Gastroesophageal sphincter (tissue), 4 donors: ENCODE data around the gene DCP1B. TPM values are rescaled to one million over a fixed set of nuclear protein-coding genes. Genes with fewer than 3 reads are reported as not detected.

Experiments used
- ATAC-seq: fragments of 150-250 bp; one replicate; pipeline ENCODE4 v1.9.1; 2016; ENCODE audit warnings: mild to moderate bottlenecking, moderate library complexity
- H3K27ac ChIP-seq, 4 donors: fragments of 200-600 bp; sonication (generic) in 3 of 4; 1 replicate in 3 of 4; 2 replicates in 1 of 4; pipeline ENCODE4 v1.5.1; 2016 to 2019
- H3K27me3 ChIP-seq: fragments of 200-600 bp; sonication (generic); one replicate; pipeline ENCODE4 v1.5.1; 2019
- H3K36me3 ChIP-seq, 2 donors: fragments of 200-600 bp; sonication (generic); one replicate each; pipeline ENCODE4 v1.5.1; 2019; ENCODE audit warnings: control low read depth in 1 of 2
- H3K4me1 ChIP-seq, 3 donors: fragments of 200-600 bp; sonication (generic); 1 replicate in 2 of 3; 2 replicates in 1 of 3; pipeline ENCODE4 v1.5.1; 2016 to 2019; ENCODE audit warnings: control low read depth in 2 of 3
- H3K4me3 ChIP-seq, 2 donors: fragments of 200-600 bp; sonication (generic); one replicate each; pipeline ENCODE4 v1.5.1; 2019; ENCODE audit warnings: mild to moderate bottlenecking in 1 of 2, moderate library complexity in 1 of 2
- H3K9me3 ChIP-seq, 3 donors: fragments of 200-600 bp; sonication (generic); one replicate each; pipeline ENCODE4 v1.5.1; 2017 to 2019; ENCODE audit warnings: control low read depth in 2 of 3
- CTCF ChIP-seq, 4 experiments: fragments of 200-600 bp in 2 of 4; fragments of 450-650 bp in 2 of 4; sonication (generic) in 1 of 4; IDR thresholded peaks; one replicate each; pipeline ENCODE4 v1.5.1; 2017 to 2019; ENCODE audit warnings: antibody characterized with exemption in 4 of 4, mild to moderate bottlenecking in 2 of 4, moderate library complexity in 2 of 4
- EP300 ChIP-seq: sonication (generic); formaldehyde crosslinking; IDR thresholded peaks from one replicate; pipeline ENCODE4 v1.6.1; 2017; ENCODE audit warnings: antibody characterized with exemption, mild to moderate bottlenecking
- POLR2A ChIP-seq, 2 donors: fragments of 450-650 bp; IDR thresholded peaks; one replicate each; pipeline ENCODE4 v1.6.1; 2017; ENCODE audit warnings: antibody characterized with exemption in 2 of 2, mild to moderate bottlenecking in 2 of 2, moderate library complexity in 1 of 2
- POLR2AphosphoS5 ChIP-seq: sonication (generic); formaldehyde crosslinking; IDR thresholded peaks from one replicate; pipeline ENCODE4 v1.6.1; 2017; ENCODE audit warnings: antibody characterized with exemption
- WGBS, 2 donors: methylation state at CpG; one replicate each; pipeline ENCODE4 v1.1.5; 2018; ENCODE audit warnings: low coverage in 1 of 2; 5-methylcytosine and 5-hydroxymethylcytosine counted together
- total RNA-seq, 4 donors: library from RNA; depleted of rRNA; stranded (reverse); fragments of >200 nt; gene quantifications; one replicate each; pipeline ENCODE4 v1.1.0, GENCODE V29; 2016

Gene DCP1B
- total RNA-seq, 4 donors from 2014 or later, result 26.1 to 30.4 (median 27.9) TPM

GRCh38 chr12:2049604-2050540 is 45.6 kb upstream of the DCP1B start:
- H3K9me3 ChIP-seq, result no peaks in the 10 kb centered on the region
- no peaks in the 10 kb centered on the region for H3K36me3 ChIP-seq
- no peak overlapping the region for H3K4me3 ChIP-seq
- ATAC-seq, result no peak
- H3K4me1 ChIP-seq, result peaks cover 0 to 20% (median 8%) of the 10 kb centered on the region in 3 donors
- 68 to 69% methylated on average over 6 to 8 of the region's 8 CpGs for WGBS, 2 donors
- H3K27me3 ChIP-seq, result peaks cover 12% of the 10 kb centered on the region
- no peak for TF ChIP-seq CTCF (IDR thresholded peaks at IDR 0.05)
- no peak for TF ChIP-seq POLR2A (IDR thresholded peaks at IDR 0.05)
- no peak for TF ChIP-seq EP300
- TF ChIP-seq POLR2AphosphoS5, result no peak
- H3K27ac ChIP-seq, result no peak overlapping the region

GRCh38 chr12:2047752-2048151 is 43.5 kb upstream of the DCP1B start:
- peaks cover 0 to 11% (median 5%) of the 10 kb centered on the region in 3 donors for H3K4me1 ChIP-seq
- TF ChIP-seq EP300 (no peak), CTCF (IDR thresholded peaks at IDR 0.05) (no peak), POLR2A (IDR thresholded peaks at IDR 0.05) (no peak), POLR2AphosphoS5 (no peak)
- H3K36me3 ChIP-seq, result no peaks in the 10 kb centered on the region
- 96 to 100% methylated on average over 2 to 7 of the region's 7 CpGs for WGBS, 2 donors
- peaks cover 7% of the 10 kb centered on the region for H3K27me3 ChIP-seq
- no peaks in the 10 kb centered on the region for H3K9me3 ChIP-seq
- H3K4me3 ChIP-seq, result no peak overlapping the region
- no peak overlapping the region for H3K27ac ChIP-seq
- no peak for ATAC-seq

- Histone ChIP-seq H3K27ac (no peak overlapping the region), H3K27me3 (peaks cover 7% of the 10 kb centered on the region), H3K4me1 (peaks cover 0 to 8% (median 4%) of the 10 kb centered on the region in 3 donors), H3K36me3 (no peaks in the 10 kb centered on the region), H3K4me3 (no peak overlapping the region), H3K9me3 (no peaks in the 10 kb centered on the region)
- 76% methylated on average over 4 of the region's 4 CpGs; no CpG with 5 or more reads in 1 of the 2 donors for WGBS, 2 donors
- no peak for ATAC-seq
- TF ChIP-seq POLR2A (IDR thresholded peaks at IDR 0.05) (no peak), EP300 (no peak), CTCF (IDR thresholded peaks at IDR 0.05) (no peak), POLR2AphosphoS5 (no peak)
Observed at GRCh38 chr12:2046957-2047356, 42.7 kb upstream of the DCP1B start.

GRCh38 chr12:2044165-2044564 is 39.9 kb upstream of the DCP1B start:
- Histone ChIP-seq H3K4me1 (no peaks in the 10 kb centered on the region), H3K9me3 (no peaks in the 10 kb centered on the region), H3K4me3 (no peak overlapping the region), H3K27ac (no peak overlapping the region), H3K27me3 (no peaks in the 10 kb centered on the region), H3K36me3 (no peaks in the 10 kb centered on the region)
- TF ChIP-seq POLR2A (IDR thresholded peaks at IDR 0.05) (no peak), POLR2AphosphoS5 (no peak), CTCF (IDR thresholded peaks at IDR 0.05) (no peak), EP300 (no peak)
- no peak for ATAC-seq
- WGBS, 2 donors, result 81 to 94% methylated on average over 4 to 6 of the region's 6 CpGs

- Histone ChIP-seq H3K4me3 (no peak overlapping the region), H3K9me3 (no peaks in the 10 kb centered on the region), H3K36me3 (no peaks in the 10 kb centered on the region), H3K4me1 (no peaks in the 10 kb centered on the region), H3K27me3 (no peaks in the 10 kb centered on the region), H3K27ac (no peak overlapping the region)
- no peak for TF ChIP-seq CTCF (IDR thresholded peaks at IDR 0.05)
- no peak for TF ChIP-seq EP300
- TF ChIP-seq POLR2A (IDR thresholded peaks at IDR 0.05), result no peak
- TF ChIP-seq POLR2AphosphoS5, result no peak
- ATAC-seq, result no peak
- WGBS, 2 donors, result 92% methylated on average over 2 of the region's 2 CpGs
Observed at GRCh38 chr12:2043054-2043453, 38.8 kb upstream of the DCP1B start.
